HG02852 (cell line): ENCODE data around the gene GRIA4.

ENCODE experiments used
- ATAC-seq: cut with Tn5 transposase; IDR thresholded peaks from one replicate; pipeline ENCODE4 v1.9.1; 2021; ENCODE audit warnings: mild to moderate bottlenecking, moderate library complexity; ENCODE audit not compliant: unreplicated experiment

Gene GRIA4

DNA sequence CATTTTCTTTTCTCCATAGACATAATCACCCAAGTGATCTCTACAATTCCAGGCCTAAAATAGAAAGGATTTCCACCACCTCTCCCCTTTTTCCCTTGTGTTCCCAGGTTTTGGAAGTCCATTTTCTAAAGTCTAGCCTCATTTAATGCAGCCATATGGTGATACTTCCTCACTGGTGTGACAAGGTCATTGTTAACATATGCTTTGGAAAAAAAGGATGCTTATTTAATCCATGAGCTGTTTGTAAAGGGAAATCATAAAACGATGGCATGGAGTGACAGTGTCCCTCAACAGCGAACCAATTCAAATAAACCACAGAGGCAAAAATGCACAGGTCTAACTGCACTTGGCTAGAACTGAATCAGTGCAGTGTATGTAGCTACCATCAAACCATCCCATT is 26.6 kb downstream of the GRIA4 start:
- ATAC-seq = no peak

DNA sequence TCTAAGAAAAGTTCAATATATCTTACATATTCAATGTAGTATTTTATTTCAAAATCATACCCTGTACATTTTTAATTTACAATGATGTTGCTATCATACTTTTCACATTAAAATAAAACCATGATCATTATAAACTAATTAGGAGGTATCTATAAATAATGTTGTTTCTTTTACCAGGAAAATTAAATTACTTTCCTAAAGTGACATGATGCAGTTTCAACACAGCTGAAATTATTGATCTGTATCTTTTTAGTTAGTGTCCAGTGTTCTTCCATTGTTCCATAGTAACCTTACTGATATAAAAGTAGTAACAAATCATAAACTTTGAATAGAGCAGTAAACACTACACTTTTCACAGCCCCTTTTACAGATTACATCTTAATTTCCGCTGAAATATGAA is 29.7 kb downstream of the GRIA4 start:
- ATAC-seq = no peak

DNA sequence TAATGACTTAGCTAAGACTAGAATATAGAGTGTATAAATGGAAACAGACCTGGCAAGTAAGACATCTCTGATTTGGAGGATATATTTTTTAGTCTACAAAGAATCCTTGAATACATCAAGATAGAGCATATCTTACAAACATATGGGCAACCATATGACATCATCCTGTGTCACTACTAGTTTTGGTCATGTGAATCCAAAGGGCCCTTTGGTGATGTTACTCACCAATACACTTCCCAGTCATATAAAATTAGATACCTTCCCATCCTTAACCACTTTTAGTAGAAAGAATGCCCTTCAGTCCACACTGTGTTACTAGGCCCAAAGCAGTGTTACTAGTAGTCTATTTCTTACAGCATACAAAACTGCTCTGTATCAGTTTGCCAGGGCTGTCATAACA is 31.6 kb downstream of the GRIA4 start:
- no peak for ATAC-seq

DNA sequence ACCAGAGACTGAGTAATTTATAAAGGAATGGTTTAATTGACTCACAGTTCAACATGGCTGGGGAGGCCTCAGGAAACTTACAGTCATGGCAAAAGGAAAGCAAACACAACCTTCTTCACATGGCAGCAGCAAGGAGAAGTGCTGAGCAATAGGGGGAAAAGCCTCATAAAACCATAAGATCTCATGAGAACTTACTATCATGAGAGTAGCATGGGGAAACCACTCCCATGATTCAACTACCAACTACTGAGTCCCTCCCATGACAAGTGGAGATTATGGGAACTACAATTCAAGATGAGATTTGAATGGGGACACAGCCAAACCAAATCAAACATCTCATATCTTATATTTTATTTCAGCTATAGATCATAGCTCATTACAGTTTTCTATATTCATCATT is 33.0 kb downstream of the GRIA4 start:
- ATAC-seq = no peak

DNA sequence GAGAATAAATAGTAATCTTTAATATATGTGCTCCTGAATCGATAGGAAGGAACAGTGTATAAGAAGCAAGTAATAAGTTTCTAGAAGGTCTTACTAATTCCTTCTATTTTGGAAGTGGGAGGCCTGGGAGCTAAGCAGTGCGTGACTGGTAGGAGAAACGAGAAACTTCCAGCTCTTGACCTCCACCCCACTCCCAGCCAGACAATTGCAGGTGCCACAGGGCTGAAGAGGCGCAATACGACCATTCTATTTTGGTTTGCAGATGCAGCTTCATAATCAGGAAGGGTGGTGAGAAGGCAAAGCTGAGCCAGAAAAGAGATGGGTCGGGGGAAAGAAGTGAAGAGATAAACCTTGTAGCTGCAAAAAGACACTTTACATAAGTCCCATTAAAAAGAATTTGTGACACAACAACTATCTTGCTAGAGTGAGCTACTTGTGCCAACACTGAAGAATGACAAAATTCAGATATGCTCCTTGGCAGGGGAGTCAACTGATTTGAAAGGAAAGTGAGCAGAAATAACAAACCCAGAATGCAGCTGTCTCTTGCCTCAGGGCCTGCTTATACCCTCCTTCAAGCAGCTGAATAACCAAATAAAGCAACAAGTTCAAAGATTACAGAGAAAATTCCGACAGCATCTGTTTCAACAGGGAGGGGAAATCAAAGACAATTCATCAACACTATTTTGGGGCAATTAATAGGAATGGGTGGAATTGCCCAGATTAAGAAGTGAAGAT is 35.1 kb downstream of the GRIA4 start:
- no peak for ATAC-seq

DNA sequence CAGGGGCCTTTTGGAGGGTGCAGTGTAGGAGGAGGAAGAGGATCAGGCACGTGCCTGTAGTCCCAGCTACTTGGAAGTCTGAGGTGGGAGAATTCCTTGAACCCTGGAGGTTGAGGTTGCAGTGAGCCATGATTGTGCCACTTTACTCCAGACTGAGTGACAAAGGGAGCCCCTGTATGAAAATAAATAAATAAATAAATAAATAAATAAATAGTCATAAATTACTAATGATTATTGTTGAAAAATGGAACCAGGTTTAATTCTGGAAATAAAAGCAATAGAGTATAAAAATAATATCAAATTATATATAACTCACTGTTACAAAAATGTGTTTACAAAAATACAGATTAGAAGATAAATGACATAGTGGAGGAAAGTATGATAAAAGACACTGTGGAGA is 37.9 kb downstream of the GRIA4 start:
- no peak for ATAC-seq

DNA sequence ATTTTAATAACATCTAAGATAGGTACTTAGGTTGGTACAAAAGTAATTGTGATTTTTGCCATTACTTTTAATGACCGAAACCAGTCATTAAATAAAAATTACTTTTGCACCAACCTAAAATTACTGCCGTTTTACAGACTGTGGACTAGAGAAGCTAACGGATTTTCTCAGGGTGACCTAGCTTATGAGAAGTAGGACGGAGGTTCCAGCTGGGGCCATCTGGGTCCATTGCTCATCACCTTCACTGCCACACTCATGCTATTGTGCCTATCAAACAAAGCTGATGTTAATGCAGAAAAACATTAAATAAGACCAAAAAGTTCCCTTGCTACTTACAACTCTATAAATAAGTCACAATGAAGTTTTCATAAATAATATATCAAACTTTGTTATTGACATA is 38.9 kb downstream of the GRIA4 start:
- ATAC-seq = no peak

DNA sequence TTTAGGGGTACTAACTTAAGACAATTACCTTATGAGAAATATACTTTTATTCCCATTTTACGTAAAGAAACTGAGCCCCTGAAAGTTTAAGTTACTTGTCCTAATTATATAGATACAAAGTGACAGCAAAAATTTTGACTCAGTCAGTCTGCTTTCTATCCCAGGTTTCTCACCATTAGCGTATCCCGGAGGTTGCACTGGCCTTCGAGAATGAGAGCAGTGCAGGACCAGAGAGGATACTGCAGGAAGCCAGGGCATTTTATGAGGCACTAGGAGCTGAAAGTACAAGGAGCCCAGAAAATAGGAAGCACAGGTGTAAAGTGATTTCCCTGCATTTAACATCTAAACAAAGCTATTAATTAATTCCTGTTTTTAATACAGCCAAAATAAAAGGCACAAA is 55.4 kb downstream of the GRIA4 start:
- no peak for ATAC-seq

DNA sequence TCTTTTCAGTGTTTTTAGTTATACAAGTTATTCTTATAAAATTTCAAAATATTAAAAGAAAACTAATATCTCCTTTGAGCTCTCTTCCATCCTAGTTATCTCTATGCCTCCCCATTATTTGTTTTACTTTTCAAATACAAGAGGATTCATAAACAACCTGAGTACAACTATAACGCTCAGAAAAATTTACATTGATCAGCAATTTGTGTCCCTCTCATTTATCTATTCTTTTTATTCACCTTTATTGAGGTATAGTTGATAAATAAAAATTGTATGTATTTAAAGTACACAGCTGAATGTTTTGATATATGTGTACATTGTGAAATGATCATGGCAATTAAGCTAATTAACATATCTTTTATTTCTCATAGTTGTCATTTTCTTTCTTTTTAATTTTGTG is 57.6 kb downstream of the GRIA4 start:
- ATAC-seq = no peak

DNA sequence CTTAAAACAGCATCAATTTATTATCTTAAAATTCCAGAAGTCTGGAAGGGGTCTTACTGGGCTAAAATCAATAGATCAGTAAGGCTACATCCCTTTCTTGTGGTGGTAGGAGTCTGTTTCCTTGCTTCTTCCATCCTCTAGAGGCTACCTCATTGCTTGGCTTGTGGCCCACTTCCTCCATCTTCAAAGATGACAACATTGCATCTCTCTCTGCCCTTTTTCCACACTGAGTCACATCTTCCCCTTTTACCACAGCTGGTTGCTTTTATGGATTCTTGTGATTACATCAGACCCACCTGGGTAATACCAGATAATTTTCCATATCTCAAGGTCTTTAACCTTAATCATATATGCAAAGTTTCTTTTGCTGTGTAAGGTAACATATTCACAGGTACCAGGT is 60.9 kb downstream of the GRIA4 start:
- ATAC-seq = no peak

DNA sequence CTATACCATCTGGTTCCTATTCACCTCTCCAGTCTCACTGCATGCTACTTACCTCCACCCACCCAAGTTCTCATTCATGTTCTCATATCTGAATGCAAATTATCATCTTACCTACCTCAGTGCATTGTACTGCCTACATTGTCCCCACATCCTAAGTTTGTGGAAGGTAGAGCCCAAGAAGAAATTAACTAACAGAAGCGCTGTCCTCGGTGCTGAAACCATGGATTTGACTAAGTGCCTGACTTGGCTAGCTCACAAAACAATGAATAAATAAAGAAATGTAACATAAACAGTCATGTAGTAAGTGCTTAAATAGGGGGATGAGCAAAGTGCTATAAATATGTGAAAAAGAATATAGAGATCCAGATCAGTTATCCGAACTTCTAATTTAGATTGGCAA is 63.2 kb downstream of the GRIA4 start:
- no peak for ATAC-seq

DNA sequence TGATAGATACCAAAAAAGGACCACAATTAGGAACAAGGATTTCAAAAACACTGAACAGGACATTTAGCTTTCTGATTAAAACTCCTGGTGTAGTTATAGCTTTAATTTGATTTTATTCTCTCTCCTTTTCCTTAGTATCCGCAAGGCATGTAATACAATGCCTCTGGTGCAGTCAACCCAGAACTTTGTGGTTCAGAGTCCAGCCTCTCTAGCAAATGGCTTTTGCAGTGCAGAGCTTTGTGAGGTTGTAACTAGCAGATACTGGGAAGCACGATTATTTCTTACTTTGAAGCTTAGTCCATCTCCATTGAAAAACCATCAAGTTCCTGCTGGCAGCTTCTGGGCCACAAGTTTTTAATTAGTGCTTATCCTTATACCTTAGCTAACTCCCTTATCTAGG is 79.8 kb downstream of the GRIA4 start:
- no peak for ATAC-seq

DNA sequence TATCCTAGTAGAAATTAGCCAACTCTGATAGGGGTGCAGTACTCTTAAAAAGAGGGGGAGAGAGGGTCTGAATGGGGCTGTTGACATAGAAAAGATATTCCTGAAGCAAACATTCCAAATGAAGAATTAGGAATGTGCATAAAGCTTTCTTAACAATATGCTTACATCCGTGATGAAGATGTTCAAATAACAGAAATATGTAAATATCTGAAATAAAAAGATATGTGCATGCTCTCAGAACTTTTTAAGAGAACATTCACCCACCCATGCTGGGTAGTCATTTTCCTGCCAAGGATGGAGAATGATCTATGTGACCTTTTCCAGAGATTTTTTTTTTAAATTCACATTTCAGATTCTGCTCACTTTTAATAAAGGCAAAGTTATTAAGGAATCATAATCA is 80.6 kb downstream of the GRIA4 start:
- ATAC-seq = no peak

DNA sequence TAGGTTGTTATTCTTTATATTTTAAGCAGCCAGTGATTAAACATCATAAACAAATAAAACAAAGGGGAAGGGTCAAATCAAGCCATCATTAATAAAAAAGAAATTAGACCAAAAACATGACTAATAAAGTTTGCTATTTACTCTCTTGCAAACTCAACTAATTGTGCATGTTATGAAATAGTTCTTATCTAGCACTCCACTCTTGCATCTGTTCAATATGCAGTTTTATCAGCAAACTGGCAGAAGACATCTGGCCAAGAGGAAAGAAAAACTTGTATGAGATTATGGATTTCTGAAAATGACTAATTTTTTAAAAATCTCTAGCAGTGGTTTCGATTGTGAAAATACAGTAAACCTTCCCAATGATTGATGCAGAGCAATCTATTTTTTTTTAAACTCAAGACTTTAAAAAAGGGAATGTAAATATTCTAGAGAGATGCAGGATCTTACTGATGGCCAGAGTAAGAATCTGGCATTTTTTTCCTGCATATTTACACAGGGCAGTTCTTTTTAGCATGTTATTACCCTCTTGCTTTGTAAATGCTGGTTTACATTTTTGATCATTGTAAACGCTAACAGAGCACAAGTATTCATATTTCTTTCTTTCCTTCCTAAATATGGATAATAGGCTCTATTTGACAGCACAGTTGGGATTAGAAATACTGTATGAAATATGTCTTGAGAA is 83.3 kb downstream of the GRIA4 start:
- ATAC-seq = no peak

DNA sequence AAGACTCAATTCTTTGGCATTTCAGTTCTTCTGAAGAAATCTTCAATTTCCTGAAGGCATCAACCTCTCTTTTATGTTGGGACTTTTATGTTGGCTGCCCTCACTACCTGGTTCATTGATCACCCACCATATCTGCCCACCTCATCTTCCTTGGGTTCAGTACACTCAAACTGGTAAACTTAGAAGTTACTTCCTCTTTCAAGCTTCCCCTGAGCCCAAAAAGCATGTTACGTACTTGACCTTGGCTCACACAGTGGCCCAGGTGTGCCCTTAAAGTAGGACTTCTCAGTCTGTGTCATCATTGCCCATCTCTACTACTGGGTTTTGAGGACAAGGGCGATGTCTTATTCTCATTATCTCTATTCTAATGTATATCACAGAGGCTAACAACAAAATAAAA is 86.1 kb downstream of the GRIA4 start:
- no peak for ATAC-seq

DNA sequence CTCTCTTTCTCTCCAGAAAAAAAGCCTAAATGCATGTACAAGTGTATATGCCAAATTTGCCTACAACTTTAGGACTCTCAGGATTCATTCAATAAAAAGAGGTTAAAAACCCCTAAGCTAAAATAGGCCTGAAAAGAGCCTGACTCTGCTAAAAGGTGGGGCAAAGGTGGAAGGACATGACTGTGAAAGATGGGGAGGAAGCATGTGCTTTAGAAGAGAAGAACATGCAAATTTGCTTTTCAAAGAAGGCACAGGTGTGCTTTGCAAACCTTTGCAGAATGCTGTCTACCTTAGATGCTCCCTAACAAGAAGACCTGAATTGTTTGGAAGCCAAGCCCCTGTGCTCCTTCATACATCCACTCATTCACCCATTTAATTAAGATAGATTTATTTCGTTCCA is 87.4 kb downstream of the GRIA4 start:
- no peak for ATAC-seq

DNA sequence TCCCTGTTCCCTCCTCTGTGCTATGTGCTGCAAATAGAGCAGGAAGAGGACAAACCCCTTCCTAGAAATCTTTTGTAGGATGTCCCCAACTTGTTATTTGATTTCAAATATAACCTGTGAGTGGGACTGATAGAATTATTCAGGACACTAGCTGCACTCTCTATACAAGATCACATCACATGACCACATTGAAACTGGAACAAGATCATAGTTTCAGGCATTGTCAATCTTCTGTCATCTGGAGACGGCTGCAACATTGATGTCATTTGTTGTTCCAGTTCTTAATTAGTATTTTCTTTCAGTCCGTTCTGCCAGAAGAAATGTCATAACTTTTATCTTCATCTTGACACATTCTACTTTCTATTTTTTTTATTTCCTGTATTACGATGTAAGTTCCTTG is 89.3 kb downstream of the GRIA4 start:
- no peak for ATAC-seq

DNA sequence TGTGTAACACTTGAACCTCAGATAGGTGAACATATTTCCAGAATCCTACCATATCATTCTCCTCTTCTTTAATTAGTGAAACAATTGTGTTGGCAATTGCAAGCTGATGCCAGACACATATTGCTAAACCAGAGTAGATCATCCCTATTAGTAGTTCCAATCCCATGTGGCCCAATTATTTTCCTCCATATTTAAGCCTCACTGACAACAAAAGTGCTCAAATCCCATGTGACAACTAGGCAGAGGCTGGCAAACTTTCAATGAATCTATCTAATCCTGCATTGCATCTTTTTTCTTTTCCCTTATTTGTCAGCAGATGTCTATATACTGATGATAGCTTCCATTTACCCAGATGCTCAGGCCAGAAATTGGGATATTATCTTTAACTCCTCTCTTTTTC is 90.4 kb downstream of the GRIA4 start:
- no peak for ATAC-seq

DNA sequence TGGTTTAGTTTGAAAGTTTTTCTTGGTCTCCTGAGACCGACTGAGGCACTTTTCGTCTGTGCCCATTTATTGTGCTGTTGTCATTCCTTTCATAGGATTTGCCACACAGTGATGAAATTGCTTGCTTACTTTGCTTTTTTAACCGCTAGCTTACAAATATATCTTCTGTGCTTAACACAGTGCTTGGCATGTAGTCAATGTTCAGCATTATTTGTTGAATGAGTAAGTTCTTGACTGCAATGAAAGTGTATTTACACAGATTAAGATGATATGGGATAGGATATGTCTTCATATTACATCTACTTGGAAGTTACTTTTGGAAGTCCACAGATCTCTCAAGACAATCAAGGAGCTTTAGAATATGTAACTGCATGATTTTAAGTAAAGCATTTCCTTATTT is 91.2 kb downstream of the GRIA4 start:
- no peak for ATAC-seq

DNA sequence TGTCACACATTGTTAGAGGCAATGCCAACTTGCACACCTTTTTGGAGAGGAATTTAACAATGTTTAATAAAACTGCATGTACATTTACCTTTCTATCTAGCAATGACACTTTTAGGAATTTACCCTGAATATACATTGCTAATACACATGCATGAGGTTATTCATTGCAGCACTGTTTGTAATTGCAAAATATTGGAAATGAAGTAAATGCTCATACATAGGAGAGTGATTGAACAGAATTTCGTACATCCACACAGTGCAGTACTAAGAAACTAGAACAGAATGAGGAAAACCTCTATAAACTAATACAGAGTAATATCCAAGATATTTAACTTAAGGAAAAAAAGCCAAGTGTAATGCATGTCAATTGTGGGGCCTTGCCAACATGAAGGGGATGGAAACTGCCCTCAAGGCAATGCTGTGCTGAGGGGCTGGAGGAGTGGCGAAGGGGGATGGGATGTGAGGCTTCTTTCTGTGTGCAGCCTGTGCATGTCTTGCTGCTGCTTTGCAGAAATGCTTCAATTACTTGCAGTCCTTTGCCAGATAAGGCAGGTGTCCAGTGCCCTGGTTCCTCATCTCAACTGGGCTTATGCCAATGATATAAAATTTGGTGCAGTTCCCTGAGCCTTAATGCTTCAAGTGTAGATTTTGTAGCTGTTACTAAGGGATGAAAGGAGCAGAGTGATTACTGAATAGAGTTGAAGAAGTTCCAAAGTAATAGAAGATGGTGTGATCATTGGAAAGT is 96.1 kb downstream of the GRIA4 start:
- no peak for ATAC-seq

DNA sequence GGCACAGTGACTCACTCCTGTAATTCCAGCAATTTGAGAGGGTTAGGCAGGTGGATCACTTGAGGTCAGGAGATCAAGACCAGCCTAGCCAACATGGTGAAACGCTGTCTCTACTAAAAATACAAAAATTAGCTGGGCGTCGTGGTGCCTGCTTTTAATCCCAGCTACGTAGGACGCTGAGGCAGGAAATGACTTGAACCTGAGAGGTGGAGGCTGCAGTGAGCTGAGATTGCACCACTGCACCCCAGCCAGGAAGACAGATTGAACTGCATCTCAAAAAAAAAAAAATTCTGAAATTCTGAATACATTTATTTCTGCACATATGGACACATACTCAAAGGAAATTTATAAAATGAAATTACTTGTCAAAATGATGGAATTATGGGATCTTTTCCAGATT is 103.2 kb downstream of the GRIA4 start:
- ATAC-seq = no peak

DNA sequence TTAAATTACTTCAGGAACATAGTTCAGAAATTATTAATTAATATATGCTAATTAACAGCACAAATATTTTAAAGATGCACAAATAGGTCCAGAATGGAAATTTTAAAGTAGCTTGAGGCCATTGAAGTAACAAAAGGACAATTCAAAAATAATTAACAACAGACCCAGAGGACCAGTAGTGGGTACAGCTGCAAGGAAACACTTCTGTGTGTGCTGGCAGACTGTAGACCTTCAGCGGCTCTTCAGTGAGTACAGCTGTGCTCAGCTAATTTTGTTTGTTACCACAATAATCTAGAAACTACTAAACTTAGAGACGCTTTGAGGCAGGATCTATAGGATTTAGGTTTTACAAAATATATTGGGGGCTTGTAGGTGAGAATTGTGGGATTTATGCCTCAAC is 103.8 kb downstream of the GRIA4 start:
- ATAC-seq = no peak
